Bone marrow (tissue), 2 donors: Measurements from ENCODE around the gene RNASE1.
A peak's percentile ranks its signal among the peaks of the same experiment; 100 is the strongest.
"Not testable (repeated sequence)": the region's sequence is repeated elsewhere in the genome, so short reads cannot be mapped to it uniquely, and the experiment has no call there.

Source experiments
- DNase-seq, 2 donors: peaks; one replicate each; lab custom pipeline; 2025; lab: John Stamatoyannopoulos, UW

RNASE1 gene

DNA sequence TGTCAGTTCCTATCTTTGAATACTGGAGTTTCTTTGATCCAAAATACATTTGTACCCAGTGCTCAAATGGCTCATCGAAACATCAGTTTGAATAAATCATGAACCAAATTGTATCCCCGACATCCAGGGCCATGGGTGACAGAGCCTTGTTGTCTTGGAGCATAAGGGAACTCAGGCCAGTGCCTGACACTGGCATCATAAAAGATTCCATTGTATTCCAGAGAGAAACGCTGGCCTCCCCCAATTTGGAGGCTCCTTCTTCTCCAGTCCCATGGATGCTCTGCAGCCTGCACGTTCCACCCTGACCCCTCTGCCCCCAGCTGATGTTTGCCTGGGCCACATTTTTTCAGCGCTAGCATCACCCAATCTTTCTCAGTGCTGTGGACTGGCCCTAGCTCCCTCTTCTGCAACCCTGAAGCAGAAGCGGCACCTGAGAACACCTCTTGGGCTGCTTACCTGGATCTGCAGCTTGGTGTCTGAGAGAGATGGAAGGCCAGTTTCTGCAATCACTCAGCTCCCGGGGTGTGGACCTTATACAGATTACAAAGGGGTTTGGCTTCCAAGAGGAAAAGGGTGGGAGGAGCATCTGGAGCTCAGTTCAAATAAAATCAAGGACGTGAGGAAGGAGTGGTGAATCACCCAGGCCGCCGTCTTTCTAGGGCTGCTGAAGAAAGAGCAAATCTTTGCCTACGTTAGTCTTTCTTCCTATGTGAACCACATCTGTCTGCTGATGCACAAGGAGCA, at the start of gene RNASE1:
Gene RNASE1 (minus strand): TSS at position 504 of the 744 bp plus-strand sequence. CDS start 776 bp downstream, outside the sequence.
- DNase-seq, result no peak

DNA sequence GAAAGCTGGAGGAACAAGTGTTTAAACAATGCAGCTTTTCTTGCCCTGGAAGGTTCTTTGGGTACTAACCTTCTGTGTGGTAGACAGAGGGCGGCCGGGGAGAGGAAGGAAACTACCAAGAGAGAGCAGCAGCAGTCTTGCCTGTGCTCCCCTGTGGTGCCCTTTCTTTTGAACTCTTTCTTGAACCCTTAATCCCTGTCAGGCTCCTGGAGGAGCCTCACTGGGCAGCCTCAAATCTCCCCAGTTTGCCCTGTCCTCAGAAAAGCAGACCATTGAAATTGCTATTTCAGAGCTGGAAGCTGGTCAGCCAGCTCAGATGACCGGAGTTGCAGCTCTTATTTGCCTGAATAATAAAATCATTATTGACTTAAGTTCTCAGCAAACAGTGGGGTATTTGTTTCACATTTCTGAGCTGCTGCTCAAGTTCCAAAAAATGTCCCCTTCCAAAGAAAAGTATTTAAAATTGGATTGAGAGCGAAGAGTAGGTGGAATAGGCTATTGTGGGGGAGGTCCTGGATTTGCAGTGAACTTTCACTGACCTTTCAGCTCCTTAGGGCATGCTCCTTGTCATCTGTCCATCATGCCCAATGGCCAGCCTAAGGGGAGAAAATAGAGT, 46.4 kb upstream of the RNASE1 start:
- DNase-seq, result no peak

- peak in 1 of 2 donors; percentile 5 for DNase-seq
These were observed 45.8 kb upstream of the RNASE1 start for GRCh38 chr14:20848316-20848954.

DNA sequence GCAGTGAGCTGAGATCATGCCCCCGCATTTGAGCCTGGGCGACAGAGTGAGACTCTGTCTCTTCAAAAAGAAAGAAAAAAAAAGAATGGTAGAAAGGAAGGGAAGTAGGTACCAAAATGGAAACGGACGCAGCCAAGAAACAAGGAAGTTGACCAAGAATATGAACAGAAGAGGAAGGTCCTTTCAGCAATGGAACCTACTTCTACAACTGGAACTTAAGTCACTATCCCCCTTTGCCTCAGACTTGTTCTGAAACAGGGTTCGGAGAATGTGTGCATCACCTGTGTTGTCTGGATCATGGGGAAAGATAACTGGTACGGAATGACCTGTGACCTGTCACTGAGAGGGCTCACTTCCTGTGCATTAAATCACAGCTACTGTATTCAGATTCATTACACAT, 43.9 kb upstream of the RNASE1 start:
- DNase-seq, result no peak

DNA sequence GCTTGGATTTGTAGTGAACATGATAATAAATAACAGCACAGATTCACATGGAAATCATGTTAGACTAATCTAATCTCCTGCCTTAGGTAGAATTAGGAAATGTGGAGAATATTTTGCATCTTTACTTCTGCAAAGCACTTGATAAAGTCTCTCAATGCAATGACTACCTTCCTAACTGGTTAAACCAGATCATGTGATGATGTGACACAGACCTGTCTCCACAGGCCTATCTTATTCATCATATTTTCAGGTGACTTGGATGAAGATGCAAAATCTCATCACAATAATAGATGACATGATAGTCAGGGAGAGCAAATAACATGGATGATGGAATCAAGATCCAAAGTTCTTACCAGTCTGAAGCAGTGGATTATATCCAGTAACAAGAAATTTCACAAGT, 38.5 kb upstream of the RNASE1 start:
- no peak for DNase-seq

DNA sequence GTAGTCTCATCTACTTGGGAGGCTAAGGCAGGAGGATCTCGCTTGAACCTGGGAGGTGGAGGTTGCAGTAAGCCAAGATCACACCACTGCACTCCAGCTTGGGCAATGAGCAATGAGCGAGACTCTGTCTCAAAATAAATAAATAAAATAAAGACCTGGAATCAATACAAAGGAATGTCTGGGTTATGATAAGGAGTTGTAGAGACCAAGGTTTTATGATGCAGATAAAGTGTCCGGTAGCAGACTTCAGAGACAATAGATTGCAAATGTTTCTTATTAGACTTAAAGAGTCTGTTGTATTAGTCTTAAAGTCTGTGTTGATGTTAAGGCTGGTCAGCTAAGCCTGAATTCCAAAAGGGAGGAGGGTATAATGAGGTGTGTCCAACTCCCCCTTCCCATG, 35.2 kb upstream of the RNASE1 start:
- DNase-seq, result no peak

DNA sequence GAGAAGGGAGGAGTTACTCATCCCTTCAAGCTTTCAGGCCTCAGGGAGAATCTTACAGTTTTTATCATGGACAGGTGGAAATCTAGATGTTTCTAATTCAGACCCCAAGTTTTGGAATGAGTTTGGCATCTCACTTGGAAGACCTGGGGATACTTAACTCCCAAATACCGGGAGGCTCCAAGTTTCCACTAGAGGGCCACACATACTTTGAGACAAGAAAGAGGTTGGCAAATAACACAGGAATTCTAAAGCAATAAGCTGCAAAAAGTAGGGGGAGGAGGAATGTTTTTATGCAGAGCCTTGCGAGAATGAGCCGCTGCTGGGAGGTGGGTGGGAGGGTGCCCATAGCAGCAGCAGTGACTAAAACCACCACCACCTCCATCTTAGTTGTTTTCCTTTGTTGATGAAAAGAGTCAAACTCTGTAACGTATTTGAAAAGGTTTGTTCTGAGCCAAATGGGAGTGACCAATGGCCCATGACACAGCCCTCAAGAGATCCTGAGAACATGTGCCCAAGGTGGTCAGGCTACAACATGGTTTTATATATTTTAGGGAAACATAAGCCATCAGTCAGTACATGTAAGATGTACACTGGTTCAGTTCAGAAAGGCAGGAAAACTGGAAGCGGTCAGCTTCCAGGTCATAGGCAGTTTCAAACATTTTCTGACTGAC, 34.2 kb upstream of the RNASE1 start:
- DNase-seq, result no peak

- no peak for DNase-seq
These were observed 32.3 kb upstream of the RNASE1 start for GRCh38 chr14:20834899-20835298.

GRCh38 chr14:20830831-20831230, 28.2 kb upstream of the RNASE1 start:
- no peak for DNase-seq

- not testable (repeated sequence) for DNase-seq
These were observed 25.5 kb upstream of the RNASE1 start for GRCh38 chr14:20828024-20828694.

- no peak for DNase-seq
These were observed 24.7 kb upstream of the RNASE1 start for GRCh38 chr14:20827326-20827725.

- not testable (repeated sequence) for DNase-seq
These were observed 24.0 kb upstream of the RNASE1 start for GRCh38 chr14:20826666-20827065.

- no peak for DNase-seq
These were observed 21.2 kb upstream of the RNASE1 start for GRCh38 chr14:20823859-20824258.

- DNase-seq, result not testable (repeated sequence)
These were observed 19.0 kb upstream of the RNASE1 start for GRCh38 chr14:20821521-20822108.

- DNase-seq, result no peak
These were observed 17.6 kb upstream of the RNASE1 start for GRCh38 chr14:20820063-20820904.

DNA sequence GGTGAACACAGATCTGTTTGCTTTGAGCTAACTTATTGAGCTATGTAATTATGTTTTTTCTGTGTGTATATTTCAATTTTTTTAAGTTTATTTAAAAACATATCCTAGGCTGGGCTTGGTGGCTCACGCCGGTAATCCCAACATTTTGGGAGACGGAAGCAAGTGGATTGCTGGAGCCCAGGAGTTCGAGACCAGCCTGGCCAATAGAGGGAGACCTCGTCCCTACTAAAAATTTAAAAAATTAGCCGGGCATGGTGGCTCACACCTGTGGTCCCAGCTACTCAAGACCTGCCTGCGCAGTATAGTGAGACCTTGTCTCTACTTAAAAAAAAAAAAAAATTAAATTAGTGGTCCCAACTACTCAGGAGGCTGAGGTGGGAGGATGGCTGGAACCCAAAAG, 16.2 kb upstream of the RNASE1 start:
- no peak for DNase-seq

- not testable (repeated sequence) for DNase-seq
These were observed 13.3 kb upstream of the RNASE1 start for GRCh38 chr14:20815946-20816345.

DNA sequence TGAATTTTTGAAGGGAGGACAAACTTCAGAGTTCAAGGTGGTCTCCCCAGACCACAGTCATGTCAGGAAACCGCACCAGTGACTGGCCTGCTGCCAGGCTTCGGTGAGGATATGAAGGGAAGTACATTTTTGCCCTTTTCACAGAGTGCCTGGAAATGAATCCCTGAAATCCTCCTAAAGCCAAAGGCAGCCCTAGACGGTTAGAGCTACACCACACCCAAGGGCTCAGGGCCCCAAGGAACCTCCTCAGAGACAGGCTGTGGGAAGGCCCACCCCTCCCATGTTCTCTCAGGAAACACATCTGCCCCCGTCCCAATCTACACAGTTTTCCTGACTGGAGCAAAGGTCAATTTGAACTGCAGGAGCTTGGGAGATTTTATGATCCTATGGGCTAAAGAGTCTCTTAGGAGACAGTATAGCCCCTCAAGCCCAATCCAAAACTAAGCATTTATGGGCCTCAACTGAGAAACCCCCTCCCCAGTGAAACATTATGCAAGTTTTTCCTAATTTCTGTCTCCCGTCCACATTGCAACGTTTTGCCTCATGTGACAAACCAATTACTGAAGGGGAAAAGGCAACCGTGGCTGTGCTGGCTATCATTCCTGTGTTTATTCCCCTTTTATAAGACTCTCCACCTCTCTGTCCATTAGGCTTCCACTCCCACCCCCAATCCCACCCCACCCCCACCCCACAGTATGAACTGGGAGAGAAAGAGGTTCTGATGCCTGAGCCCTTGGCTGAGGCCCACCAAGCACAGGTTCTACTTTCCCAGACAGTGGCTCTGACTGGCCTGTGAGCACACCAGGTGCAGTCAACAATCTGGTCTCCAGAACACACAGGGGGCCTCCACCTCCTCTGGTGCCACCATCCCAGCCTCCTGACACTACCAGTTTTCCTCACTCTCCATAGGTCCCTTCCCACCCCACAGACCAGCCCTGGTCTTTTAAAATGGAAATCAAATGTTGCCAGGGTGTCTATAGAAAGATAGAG, 9.6 kb upstream of the RNASE1 start:
- DNase-seq, result no peak

DNA sequence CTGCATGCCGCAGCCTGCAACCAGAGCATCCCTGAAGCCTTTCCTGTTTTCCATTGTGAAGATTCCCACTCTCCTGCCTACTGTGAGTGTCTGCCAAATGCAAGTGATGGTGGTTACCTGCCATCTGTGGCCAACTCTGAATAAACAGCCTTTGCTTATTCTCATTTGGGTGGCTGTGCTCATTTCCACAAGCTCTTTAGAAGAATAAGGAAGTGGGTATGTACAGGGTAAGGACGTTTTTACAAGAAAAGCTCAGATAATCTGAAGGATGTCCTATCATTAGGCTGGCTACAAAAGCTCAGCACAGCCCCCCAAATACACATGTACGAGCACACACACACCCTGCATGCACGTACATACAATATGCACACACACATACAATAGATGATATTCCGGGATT, 7.3 kb upstream of the RNASE1 start:
- no peak for DNase-seq

GRCh38 chr14:20808162-20808483, 5.5 kb upstream of the RNASE1 start:
- DNase-seq, result no peak
